Measurements from ENCODE around the gene ZIC2.
"Not testable (repeated sequence)": the region's sequence is repeated elsewhere in the genome, so short reads cannot be mapped to it uniquely, and the experiment has no call there.

The ZIC2 gene

GRCh38 chr13:99981735-99982035, at the start of gene ZIC2:
Gene ZIC2 (plus strand): TSS chr13:99981784. CDS start chr13:99982065, 281 bp downstream.
- no peak for DNase-seq

DNA sequence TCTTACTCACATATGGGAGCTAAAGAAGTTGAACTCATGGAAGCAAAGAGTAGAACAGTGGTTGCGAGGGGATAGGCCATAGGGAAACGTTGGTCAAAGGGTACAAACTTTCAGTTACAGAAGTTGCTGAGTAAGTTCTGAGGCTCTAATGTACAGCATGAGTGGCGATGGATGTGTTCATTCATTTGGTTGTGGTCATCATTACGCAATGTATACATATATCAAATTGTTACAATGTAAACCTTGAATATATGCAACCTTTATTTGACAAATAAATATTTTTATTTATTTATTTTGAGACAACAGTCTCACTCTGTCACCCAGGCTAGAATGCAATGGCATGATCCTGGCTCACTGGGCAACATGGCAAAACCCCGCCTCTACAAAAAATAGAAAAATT, 48.7 kb upstream of the ZIC2 start:
- DNase-seq, result no peak

DNA sequence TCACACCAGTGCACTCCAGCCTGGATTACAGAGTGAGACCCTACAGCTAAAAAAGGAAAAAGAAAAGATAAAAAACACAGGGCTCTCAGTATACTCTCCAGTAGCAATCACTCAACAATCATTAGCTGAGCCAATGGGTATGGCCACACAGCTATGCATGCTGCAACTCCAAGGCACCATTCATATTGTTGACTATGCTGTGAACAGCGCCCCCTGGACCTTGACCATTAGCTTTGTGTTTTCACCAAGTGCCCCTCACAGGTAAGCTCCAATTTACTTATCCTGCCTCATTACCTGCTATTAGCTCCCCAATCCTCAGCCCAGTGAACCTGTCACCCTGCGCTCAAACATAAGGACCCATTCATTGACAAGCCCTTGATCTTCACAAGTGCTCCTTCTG, 45.8 kb upstream of the ZIC2 start:
- no peak for DNase-seq

DNA sequence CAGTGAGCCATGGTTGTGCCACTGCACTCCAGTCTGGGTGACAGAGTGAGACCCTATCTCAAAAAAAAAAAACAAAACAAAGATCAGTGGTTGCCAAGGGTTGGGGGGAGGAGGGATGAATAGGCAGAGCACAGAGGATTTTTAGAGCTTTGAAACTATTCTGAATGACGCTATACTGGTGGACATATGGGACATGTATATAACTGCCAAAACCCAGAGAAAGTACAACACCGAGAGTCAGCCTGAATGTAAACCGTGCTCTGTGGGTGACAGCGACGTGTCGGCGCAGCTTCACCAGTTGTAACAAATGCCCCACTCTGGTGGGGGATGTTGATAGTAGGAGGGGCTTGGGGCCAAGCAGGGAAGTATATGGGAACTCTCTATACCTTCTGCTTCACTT, 42.9 kb upstream of the ZIC2 start:
- DNase-seq, result no peak

GRCh38 chr13:99941086-99941485, 40.5 kb upstream of the ZIC2 start:
- no peak for DNase-seq

DNA sequence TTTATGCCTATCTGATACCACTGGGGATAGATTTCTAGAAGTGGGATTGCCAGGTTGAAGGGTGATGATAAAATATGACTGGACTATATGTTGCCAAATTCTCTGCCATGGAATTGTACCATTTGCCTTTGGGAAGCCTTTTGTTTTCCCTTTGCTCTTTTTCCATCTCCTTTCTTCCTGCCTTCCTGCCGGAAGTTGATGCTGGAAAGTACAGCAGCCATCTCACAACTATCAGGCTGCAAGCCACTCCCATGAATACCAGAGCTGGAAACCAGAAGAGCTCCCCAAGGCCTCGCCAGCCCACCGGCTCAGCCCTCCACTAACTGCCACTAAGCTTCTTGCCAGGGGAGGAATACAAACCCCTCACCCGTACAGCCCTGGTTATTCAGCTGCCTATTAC, 39.7 kb upstream of the ZIC2 start:
- no peak for DNase-seq

- DNase-seq, result no peak
Observed at GRCh38 chr13:99944102-99944501, 37.5 kb upstream of the ZIC2 start.

- DNase-seq, result no peak
Observed at GRCh38 chr13:99944606-99945005, 37.0 kb upstream of the ZIC2 start.

- DNase-seq, result not testable (repeated sequence)
Observed at GRCh38 chr13:99945515-99945914, 36.1 kb upstream of the ZIC2 start.

GRCh38 chr13:99947666-99948065, 33.9 kb upstream of the ZIC2 start:
- DNase-seq, result no peak

GRCh38 chr13:99948411-99948810, 33.2 kb upstream of the ZIC2 start:
- no peak for DNase-seq

DNA sequence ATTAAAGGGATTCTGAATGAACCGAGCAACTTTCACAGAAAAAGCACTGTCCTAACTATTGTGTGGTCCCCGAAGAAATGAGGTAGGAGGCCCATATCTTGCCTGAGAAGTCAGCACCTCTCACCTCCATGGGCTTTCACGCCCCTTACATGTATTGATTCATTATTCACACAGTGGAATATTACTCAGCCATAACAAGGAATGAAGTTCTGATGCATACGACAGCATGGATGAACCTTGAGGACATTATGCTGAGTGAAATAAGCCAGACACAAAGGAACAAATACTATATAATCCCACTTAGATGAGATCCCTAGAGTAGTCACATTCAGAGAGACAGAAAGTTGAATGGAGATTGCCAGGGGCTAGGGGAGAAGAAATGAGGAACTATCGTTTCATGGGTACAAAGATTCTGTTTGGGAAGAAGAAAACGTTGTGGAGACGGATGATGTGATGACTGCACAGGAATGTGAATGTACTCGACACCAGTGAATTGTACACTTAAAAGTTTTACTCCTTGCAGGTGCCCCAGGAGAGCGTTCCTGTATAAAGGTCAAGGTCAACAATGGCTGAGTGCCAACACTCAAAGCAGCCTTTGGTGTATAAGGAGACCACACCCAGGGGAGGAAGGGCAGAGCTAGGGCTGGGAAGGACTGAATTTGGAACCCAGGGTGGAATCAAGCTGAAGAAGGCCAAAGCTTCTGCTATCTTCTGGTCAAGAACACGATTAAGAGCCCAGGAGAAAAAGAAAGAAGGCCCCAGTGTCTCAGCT, 32.5 kb upstream of the ZIC2 start:
- no peak for DNase-seq

DNA sequence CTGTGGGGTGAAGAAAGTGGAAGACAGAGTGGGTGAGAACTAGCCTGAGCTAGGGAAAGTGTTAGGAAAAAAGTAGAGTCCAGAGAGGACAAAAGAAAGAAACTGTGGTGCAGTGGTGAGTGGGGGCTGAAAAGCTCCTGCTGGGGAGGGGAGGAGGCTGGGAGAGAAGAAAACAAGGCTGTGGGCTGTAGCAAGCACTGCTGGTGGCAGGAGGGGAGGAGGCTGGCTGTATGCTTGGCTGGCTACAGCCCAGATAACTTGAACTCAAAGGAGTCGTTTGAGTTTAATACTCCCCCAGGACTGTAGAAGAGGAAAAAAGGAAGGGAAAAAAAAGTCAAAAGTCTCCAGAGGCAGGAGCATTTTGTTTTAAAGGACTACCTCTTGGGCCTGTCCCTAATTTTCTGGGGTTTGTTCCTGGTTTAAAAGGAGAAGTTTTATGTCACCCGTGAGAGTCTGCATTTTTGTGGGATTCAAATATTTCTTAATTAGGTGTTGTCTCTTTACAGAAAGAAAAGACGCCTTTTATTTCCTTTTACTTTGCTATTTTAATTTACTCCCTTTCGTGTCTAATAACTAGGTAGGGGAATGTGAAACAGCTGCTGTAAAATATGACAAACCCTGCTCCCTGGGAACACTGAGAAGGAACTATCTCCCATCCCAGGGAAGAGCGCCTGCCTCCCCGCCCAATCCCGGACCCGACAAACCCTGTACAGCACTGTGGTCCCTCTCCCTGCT, 31.7 kb upstream of the ZIC2 start:
- DNase-seq, result no peak

DNA sequence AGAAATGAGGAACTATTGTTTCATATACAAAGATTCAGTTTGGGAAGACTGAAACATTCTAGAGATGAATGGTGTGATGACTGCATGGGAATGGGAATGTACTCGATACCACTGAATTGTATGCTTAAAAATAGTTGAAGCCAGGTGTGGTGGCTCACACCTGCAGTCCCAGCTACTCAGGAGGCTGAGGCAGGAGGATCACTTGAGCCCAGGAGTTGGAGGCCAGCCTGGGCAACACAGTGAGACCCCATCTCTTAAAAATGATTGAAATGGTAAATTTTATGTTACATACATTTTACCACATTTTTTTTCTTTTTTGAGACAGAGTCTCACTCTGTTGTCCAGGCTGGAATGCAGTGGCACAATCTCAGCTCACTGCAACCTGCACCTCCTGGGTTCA, 29.9 kb upstream of the ZIC2 start:
- DNase-seq, result not testable (repeated sequence)

DNA sequence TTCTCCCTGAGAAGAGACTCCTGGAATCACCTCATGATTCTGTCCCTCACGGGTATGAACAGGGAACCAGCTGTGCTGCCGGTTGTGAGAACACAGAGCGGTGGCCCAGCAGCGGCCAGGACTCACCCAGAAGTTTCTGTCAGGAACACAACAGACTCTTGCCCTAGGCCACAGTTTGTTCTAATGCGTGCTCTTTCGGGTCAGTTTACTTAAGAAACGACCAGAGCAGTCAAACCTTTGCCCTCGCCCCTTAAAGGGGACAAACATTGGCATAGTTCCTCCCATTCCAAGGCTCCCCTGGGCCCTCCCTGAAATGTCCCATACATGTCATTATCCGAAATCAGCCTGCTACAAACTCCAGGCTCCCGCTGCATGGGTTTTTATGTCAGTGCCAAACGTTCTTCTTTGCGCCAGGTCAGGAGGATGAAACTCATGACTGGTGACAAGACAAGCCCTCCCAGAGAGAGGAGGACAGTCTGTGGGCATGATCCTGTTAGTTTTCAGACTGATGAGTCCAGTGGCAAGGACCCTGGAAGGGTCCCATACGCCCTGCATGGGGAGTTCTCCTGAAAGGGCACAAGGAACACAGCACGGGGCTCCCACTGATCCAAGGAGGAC, 28.3 kb upstream of the ZIC2 start:
- DNase-seq, result no peak

GRCh38 chr13:99955107-99955746, 26.4 kb upstream of the ZIC2 start:
- no peak for DNase-seq

DNA sequence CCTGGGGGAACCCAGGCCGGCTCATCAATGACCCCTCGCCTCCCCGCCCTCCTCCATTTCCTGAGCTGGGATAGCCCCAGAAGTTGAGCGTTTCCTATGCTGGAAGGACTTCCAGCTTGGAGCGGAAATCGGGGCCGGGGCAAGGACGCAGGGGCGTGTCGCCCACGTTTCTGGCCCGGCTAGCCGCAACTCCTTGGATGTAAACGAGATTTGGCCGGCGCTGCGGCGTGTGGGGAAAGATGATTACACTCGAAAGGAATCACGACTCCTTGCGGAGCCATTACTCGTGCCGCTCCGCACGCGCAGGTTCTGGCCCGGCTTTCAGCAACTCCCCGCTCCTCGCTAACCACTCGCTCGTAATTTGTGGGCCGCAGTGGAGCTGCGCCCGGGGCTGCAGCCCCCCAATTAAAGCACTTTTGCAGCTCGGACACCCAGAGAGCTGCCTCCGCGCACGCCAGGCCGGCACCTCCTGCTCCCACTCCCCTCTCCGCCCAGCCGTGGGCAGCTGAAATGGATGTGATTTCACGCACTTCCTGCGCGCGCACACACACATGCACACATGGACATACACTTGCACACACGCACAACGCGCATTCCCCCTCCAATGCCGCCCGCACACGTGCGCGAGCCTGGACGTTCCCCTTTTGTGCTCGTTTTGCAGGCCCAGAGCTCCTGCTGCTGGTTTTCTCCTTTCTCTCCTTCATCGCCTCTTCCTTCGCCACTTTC, 25.7 kb upstream of the ZIC2 start:
- no peak for DNase-seq

- peak; percentile 71 for DNase-seq
Observed at GRCh38 chr13:99956473-99957349, 24.9 kb upstream of the ZIC2 start.

- DNase-seq, result no peak
Observed at GRCh38 chr13:99958406-99959126, 23.0 kb upstream of the ZIC2 start.

GRCh38 chr13:99959127-99959539, 22.5 kb upstream of the ZIC2 start:
- DNase-seq, result no peak

- DNase-seq, result no peak
Observed at GRCh38 chr13:99959540-99960230, 21.9 kb upstream of the ZIC2 start.
